HG02884 (cell line): ENCODE measurements around the gene ITPR3.

ENCODE experiments used
- ATAC-seq: cut with Tn5 transposase; IDR thresholded peaks from one replicate; pipeline ENCODE4 v1.9.1; 2021; ENCODE audit warnings: mild to moderate bottlenecking, moderate library complexity; ENCODE audit not compliant: unreplicated experiment

ITPR3 gene

DNA sequence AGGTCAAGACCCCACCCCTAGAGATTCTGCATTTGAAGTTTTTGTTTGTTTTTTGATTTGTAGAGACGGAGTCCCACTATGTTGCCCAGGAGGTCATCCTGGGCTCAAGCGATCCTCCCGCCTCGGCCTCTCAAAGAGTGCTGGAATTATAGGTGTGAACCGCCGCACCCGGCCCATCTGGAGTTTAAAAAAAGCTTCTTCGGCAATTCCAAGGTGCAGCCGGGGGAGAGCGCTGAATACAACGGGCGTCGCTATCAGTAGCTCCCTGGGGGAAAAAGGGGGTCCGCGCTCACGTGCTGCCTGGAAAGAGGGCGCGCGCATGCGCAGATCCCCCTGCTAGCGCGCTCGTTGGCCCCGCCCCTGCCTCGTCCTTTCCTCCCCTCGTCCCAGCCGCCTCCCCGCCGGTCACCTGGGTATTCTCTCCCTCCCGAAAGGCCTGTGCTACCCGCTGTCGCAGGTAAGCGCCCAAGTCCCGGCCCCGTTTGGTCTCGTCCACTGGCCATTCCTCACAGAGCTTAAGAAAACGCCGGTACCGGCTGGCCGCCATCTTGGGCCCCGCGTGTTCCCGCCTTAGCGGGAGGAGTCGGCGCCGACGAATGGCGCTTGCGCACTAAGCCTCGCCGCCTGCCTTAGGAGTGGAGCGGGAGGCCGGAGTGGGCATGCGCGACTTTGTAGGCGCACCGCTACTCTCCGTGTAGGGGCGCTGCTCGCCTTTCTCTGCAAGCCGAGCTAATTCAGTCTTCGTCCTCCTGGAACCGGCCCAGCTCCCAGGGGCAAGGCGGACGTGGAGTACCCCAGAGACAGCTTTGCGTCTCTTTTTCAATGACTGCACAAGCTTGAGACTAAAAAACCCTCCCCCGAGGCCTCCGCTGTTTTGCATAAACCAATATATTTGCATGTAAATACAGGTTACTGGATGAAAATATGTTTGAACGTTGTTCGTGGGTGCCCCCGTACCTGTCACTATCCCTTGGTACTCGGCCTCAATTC lies 90.3 kb downstream of the ITPR3 start, which contains the start of gene UQCC2:
Gene UQCC2 (minus strand): TSS at position 561 of the 990 bp plus-strand sequence. CDS start 14 bp downstream, at position 547.
- peak; percentile 87 for ATAC-seq

DNA sequence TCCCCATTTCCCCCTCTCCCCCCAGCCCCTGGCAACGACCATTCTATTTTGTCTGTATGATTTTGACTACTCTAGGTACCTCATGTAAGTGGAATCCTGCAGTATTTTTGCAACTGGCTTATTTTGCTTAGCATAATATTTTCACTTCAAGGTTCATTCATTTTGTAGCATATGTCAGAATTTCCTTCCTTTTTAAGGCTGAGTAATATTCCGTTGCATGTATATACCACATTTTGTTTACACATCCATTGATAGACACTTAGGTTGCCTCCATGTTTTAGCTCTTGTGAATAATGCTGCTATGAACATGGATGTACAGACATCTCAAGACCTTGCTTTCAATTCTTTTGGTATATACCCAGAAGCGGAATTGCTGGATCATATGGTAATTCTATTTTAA lies 91.8 kb downstream of the ITPR3 start:
- ATAC-seq = no peak

GRCh38 chr6:33713786-33714185 lies 92.7 kb downstream of the ITPR3 start:
- ATAC-seq = no peak

DNA sequence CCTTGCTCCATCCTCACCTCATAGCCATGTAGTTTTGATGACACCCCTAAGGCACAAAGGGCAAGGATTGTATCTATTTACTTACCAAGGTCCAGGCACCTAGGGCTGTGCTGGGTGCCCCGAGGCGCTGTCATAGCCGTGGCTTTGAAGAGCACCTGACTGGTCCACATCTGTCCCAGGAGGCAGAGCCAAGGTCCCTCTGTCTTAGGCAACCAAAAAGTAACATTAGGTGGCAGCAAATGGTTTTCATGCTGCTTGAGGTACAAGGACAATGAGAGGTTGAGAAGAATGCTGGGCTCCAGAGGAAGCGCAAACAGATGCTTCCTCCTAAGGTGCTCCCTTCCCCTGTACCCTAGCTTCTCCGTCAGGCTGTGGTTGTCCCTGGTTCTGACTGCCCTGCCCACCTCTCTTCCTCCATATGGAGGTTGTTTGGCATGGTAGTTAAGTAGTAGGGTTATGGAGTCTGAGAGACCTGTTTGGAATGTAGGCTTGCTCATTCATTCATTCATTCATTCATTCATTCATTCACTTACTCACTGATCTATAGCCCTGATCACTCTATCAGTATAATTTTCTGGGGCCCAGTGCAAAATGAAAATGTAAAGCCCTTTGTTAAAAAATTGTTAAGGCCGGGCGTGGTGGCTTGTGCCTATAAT lies 93.4 kb downstream of the ITPR3 start:
- ATAC-seq = no peak

DNA sequence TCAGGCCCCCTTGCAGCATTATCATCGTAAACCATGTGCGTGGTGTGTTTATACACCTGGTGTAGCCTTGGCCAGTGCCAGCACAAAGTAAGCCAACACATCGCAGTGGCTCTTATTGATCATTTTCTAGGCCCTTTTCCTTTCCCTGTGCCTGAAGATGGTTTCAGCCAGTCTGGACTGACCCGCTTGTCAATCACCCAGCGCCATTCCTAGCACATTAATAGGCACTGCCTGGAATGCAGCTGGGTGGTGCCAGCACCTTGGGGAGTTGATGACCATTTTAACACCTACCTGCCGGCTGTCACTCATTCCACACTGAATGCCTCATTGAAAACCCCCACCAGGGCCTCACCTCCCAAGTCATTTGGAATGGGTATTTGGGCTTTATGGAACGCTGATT lies 95.3 kb downstream of the ITPR3 start:
- ATAC-seq = no peak

GRCh38 chr6:33716890-33717632 lies 95.9 kb downstream of the ITPR3 start:
- ATAC-seq = no peak

GRCh38 chr6:33717934-33718455 lies 96.9 kb downstream of the ITPR3 start:
- no peak for ATAC-seq

DNA sequence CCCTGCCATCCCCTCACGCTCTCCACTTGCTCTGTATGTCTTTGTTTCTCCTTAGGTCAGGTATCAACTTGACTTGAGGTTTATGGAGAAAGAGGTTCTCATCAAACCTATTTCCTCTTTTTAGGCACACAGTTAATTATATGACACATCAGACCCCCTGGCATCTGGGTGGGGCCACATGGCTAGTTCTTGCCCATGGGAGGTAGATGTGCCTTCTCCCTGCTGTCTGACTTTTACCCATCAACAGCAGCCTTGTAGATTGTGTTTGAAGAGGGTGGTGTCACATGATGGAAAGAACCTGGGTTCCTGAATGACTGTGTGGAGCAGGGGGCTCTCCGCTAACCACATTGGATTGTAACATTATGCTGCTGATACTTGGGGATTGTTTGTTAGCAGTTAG lies 97.6 kb downstream of the ITPR3 start:
- no peak for ATAC-seq

GRCh38 chr6:33719326-33719987 lies 98.3 kb downstream of the ITPR3 start:
- ATAC-seq = no peak

GRCh38 chr6:33720998-33721397 lies 99.9 kb downstream of the ITPR3 start:
- no peak for ATAC-seq

DNA sequence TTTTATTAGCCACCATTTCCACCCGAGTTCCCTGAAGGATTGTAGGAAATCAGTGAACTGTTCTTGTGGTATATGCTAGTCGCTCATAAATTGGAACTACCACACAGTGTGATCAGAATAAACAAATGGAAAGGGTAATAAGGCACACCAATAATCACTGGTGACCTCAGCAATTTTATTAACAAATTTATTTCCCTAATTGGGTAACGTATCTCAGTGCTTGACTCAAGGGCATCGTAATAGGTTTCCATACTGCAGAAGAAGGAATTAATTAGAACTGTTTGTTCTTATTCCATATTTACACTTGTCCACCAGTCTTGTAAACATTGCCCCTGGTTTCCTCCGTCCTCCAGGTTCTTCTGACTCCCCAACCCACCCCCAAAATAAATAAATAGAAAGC lies 100.4 kb downstream of the ITPR3 start:
- no peak for ATAC-seq

DNA sequence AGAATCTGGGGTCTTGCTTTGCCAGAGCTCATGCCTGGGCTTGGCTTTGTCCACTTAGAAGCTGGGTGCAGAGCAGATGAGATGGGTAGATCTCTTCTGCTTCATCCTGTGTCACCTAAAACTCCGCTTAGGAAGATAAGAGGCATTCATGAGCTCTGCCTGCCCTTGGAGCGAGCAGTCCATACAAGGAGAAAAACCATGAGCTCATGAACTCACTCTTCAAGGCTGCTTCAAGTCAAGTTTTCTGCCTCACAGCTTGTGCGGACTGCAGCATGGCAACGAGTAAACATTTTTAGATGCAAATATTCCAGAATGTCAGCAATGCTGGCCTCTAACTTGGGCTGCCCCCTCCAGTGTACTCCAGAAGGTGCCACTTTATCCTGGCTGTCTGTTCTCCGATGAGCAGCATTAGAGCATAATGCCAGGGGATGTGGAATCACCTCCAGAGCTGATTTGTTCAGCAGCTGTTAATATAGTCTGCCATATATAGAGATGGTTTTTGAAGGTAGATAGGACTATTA lies 101.0 kb downstream of the ITPR3 start:
- no peak for ATAC-seq

DNA sequence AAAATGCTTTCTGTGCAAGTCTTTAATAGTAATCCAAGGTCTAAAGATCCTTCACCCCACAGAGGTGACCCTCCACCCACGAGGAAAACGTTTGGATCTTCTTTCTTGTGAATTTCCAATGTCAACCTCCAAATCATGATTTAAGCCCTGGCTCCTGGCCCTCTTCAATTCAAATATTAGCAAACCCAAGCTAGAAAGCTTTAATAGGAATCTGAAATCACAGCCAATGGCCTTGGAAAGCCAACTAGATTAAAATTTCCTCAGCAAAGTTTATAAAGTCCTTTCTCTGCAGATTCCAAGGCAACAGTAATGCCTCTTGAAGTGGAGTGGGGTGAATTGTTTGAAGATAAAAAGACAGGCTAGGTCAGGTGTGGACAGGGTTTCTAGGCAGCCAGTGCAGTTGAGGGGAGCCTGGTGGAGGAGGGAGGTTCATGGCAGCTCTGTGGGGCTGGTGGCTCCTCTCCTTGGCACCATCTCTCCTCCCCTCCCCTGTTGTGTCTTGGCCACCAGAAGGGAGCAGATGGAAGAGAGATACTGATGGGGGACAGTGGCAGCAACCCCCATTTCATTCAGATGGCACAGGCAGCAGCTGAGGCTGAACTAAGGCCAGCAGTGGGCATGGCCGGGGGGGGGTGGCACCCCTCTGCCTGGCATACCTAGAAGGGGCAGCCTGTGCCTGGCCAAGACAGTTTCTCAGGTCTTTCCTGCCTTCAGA lies 102.4 kb downstream of the ITPR3 start:
- ATAC-seq = no peak

DNA sequence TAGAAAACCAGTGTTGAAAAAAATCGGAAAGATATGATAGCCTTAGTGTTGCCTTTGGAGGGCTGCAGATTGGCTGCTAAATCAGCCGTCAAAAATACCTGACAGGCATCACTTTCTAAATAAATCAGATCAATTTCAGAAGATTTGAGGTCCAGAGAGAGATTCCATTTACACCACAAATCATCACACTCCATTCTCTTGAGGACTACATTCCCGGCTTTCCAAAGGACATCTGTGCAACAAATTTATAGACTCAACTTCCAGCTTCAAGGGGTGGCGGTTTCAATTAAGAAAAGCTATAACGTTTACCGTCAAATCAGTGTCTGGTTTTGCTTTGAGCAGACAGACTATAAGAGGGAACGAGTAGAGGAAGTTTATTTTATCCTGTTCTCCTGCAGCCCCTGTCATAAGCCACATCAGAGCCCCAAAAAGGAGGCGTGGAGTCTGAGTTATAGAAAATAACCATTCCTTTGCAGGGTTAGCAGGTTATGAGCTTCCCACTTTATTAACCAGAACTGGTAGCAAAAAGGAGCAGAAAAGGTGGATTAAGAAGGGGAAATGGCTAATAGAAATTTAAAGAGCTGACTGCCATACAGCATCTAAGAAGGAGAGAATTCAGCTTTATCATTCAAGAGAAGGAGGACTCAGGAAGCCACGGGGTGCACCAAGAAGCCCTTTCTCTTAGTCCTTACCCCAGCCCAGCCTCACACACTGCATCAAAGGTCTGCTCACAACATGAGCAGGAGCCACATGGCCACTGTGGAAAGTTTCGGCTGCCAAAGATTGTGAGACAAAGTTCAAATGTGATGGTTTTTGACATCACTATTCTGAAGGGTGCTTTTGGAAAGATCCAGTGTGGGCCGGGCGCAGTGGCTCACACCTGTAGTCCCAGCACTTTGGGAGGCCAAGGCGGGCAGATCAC lies 103.2 kb downstream of the ITPR3 start:
- no peak for ATAC-seq

DNA sequence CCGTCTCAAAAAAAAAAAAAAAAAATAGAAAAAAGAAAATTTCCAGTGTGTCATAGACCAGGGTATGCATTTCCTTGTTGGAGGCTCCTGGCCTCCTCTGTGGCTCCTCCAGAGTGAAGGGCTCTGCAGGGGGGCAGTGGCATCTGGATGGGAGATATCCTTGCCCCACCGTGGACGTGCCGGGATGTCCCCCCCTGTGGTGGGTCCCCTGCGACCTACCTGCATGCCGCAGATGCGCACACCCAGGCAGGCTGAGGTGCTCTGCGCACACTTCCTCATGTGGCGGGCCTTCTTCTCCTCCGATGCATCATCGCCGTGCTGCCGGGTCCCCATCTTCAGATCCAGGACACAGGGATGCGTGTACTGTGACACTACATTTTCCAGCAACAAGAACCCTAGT lies 104.1 kb downstream of the ITPR3 start:
- no peak for ATAC-seq

- no peak for ATAC-seq
Observed at GRCh38 chr6:33725891-33726673, 105.0 kb downstream of the ITPR3 start.

GRCh38 chr6:33726696-33727095 lies 105.6 kb downstream of the ITPR3 start:
- no peak for ATAC-seq

DNA sequence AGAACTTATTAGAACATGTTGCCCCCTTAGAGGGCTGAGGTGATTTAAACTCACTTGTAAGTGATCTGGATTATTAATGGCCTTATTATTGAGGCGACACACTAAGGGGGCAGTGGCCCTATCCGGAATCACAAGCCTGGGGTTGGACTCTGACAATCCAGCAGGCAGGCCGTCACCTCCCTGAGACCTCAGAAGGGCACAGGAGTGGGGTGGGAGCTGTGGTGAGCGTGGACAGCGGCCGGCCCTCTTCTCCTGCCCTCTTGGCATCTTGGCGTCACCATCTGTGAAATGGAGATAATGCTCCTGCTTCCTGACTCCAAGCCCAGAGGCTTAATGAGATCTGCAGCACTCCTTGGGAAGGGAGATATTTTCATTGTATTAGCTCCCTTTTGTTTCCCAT lies 106.0 kb downstream of the ITPR3 start:
- ATAC-seq = no peak
